Ovary (tissue), 9 donors: Measurements from ENCODE around the gene TMEM45B. TPM values are rescaled to one million over a fixed set of nuclear protein-coding genes. Genes with fewer than 3 reads are reported as not detected.
A peak's percentile ranks its signal among the peaks of the same experiment; 100 is the strongest.

Experiments used
- DNase-seq, 5 donors: peaks; one replicate each; pipeline ENCODE4 v3.0.0-alpha.2; 2019 to 2020
- H3K27ac ChIP-seq, 2 donors: fragments of 200-600 bp; one replicate each; pipeline versions ENCODE4 v1.5.1 to v1.8.0; 2019 to 2022
- H3K27me3 ChIP-seq: fragments of 200-600 bp; one replicate; pipeline ENCODE4 v1.8.0; 2022
- H3K36me3 ChIP-seq: fragments of 200-600 bp; sonication (generic); one replicate; pipeline ENCODE4 v1.5.1; 2019
- H3K4me1 ChIP-seq: one replicate; pipeline ENCODE4 v1.8.1; 2013; ENCODE audit warnings: mild to moderate bottlenecking, moderate library complexity; ENCODE audit not compliant: insufficient read depth
- H3K4me3 ChIP-seq: fragments of 200-600 bp; sonication (generic); one replicate; pipeline ENCODE4 v1.5.1; 2017
- H3K9me3 ChIP-seq, 2 donors: fragments of 200-600 bp in 1 of 2; sonication (generic) in 1 of 2; one replicate each; pipeline versions ENCODE4 v1.5.1 to v1.8.1; 2013 to 2019; ENCODE audit warnings: mild to moderate bottlenecking in 1 of 2, moderate library complexity in 1 of 2
- CTCF ChIP-seq, 3 donors: fragments of 450-650 bp in 2 of 3; fragments of 200-600 bp in 1 of 3; IDR thresholded peaks; one replicate each; pipeline versions ENCODE4 v1.5.1 to v1.8.0; 2016 to 2022; ENCODE audit warnings: antibody characterized with exemption in 3 of 3, mild to moderate bottlenecking in 1 of 3
- EP300 ChIP-seq: sonication (generic); formaldehyde crosslinking; IDR thresholded peaks from one replicate; pipeline ENCODE4 v1.6.1; 2017; ENCODE audit warnings: antibody characterized with exemption
- POLR2A ChIP-seq: fragments of 450-650 bp; IDR thresholded peaks from one replicate; pipeline ENCODE4 v1.6.1; 2017; ENCODE audit warnings: antibody characterized with exemption, mild to moderate bottlenecking, moderate library complexity
- WGBS, 3 donors: extraction: QIAGEN DNeasy Blood & Tissue Kit in 1 of 3; methylation state at CpG; one replicate each; pipeline versions ENCODE4 v1.1.5 to v1.1.7; 2013 to 2017; 5-methylcytosine and 5-hydroxymethylcytosine counted together
- intact Hi-C, 4 donors: fragments of 100-400 bp; cut with DNase I; formaldehyde crosslinking; loops; one replicate each; pipeline versions ENCODE4 v1.11.0 to v1.15.1; 2022 to 2023
- polyA plus RNA-seq, 2 donors: library from polyadenylated mRNA; stranded (reverse); fragments of 200-250 nt in 1 of 2; fragments of 350-450 nt in 1 of 2; fragmentation: Illumina TruSeq in 1 of 2; extraction: RNeasy Lipid Tissue Mini Kit (QIAGEN cat#74804) in 1 of 2; gene quantifications; one replicate each; pipeline ENCODE4 v1.2.3, GENCODE V29; 2013 to 2014
- small RNA-seq: library from RNA; depleted of rRNA; stranded (forward); fragments of <200 nt; gene quantifications from one replicate; pipeline ENCODE3, GENCODE V24; 2016
- total RNA-seq, 7 donors: library from RNA; depleted of rRNA in 2 of 7; stranded (reverse); fragments of >200 nt in 2 of 7; fragmentation: NEBNext Ultra II Directional in 3 of 7; extraction: Animal tissue kit (Norgen Biotek cat#: 25700) in 3 of 7; gene quantifications; one replicate each; pipeline versions ENCODE4 v1.1.0 to v1.2.4, GENCODE V29; 2016 to 2023
- donor health status: DM: no; HTN: no; CAD: no; lungs with moderate emphysema.
- donor health status: DM: no; HTN: no; CAD: no.
- donor health status: Bipolar disorder and iron deficiency.
- donor health status: DM: yes; HTN: yes; CAD: no.
- donor health status: DM: no; HTN: no; CAD: no.
- donor health status: DM: yes; HTN: yes; CAD: no.

Gene TMEM45B
- total and polyA plus RNA-seq, 9 donors = 0.10 to 10.8 (median 0.54) TPM; not detected in 3

GRCh38 chr11:129894278-129895125 is 78.9 kb downstream of the TMEM45B start:
- intact Hi-C loops = no loop called here
- DNase-seq = no peak
- H3K4me3 ChIP-seq = peak overlapping the region; percentile 79
- H3K9me3 ChIP-seq = no peaks in the 10 kb centered on the region
- peaks cover 4% of the 10 kb centered on the region for H3K4me1 ChIP-seq
- no peaks in the 10 kb centered on the region for H3K36me3 ChIP-seq
- peak overlapping the region; percentile 18 to 28 for H3K27ac ChIP-seq
- H3K27me3 ChIP-seq = no peaks in the 10 kb centered on the region
- no peak for TF ChIP-seq EP300
- TF ChIP-seq POLR2A = no peak
- no peak for TF ChIP-seq CTCF (IDR thresholded peaks at IDR 0.05)
- 17 to 23% (median 23%) methylated on average over 13 of the region's 13 CpGs for WGBS, 3 donors

- 1% methylated on average over 56 to 77 of the region's 77 CpGs for WGBS, 3 donors
- intact Hi-C loops = no loop called here
- Histone ChIP-seq H3K4me3 (peak within 1 kb of the TSS; percentile 79), H3K27ac (peak within 1 kb of the TSS; percentile 18 to 28), H3K27me3 (no peaks in the 10 kb centered on the region), H3K36me3 (no peaks in the 10 kb centered on the region), H3K4me1 (peaks cover 4% of the 10 kb centered on the region), H3K9me3 (no peaks in the 10 kb centered on the region)
- peak; percentile 80 to 94 (median 89) for DNase-seq
- TF ChIP-seq POLR2A = peak; percentile 25
- no peak for TF ChIP-seq EP300
Measured at GRCh38 chr11:129895126-129896041, 79.7 kb downstream of the TMEM45B start, which contains the start of gene NFRKB. Gene NFRKB, minus strand, starts transcription at chr11:129895578. Its CDS starts 2,729 bp downstream, at chr11:129892849.

GRCh38 chr11:129896062-129896461 is 80.4 kb downstream of the TMEM45B start:
- peak overlapping the region; percentile 79 for H3K4me3 ChIP-seq
- H3K27me3 ChIP-seq = no peaks in the 10 kb centered on the region
- no peaks in the 10 kb centered on the region for H3K36me3 ChIP-seq
- WGBS, 3 donors = 49 to 61% (median 52%) methylated on average over 9 of the region's 9 CpGs
- no peak for DNase-seq
- intact Hi-C loops = no loop called here
- no peak overlapping the region for H3K27ac ChIP-seq
- H3K9me3 ChIP-seq = no peaks in the 10 kb centered on the region
- peaks cover 4% of the 10 kb centered on the region for H3K4me1 ChIP-seq
- TF ChIP-seq CTCF (IDR thresholded peaks at IDR 0.05) = no peak
- no peak for TF ChIP-seq POLR2A
- no peak for TF ChIP-seq EP300

- Histone ChIP-seq H3K27me3 (no peaks in the 10 kb centered on the region), H3K9me3 (no peaks in the 10 kb centered on the region), H3K4me1 (no peaks in the 10 kb centered on the region), H3K4me3 (no peak overlapping the region), H3K36me3 (no peaks in the 10 kb centered on the region), H3K27ac (no peak overlapping the region)
- WGBS, 3 donors = 96 to 97% (median 96%) methylated on average over 8 of the region's 8 CpGs
- TF ChIP-seq CTCF (IDR thresholded peaks at IDR 0.05) (no peak), EP300 (no peak), POLR2A (no peak)
- intact Hi-C loops = no loop called here
- no peak for DNase-seq
Measured at GRCh38 chr11:129905402-129905801, 89.8 kb downstream of the TMEM45B start.

Small RNAs within 50 kb of the gene (small RNA-seq; reads per million reads assigned to genes)
- not detected for gene AP003327.1

Other genes starting within 250 kb of the TMEM45B start
- 10 to 100 TPM; 19.7 to 33.9 (median 27.7) TPM for gene NFRKB, start 79.7 kb downstream of the TMEM45B start, total RNA-seq
- gene NFRKB, start 79.7 kb downstream of the TMEM45B start, polyA plus RNA-seq = 10 to 100 TPM; 15.3 to 15.5 TPM
- gene PRDM10, start 187.0 kb downstream of the TMEM45B start, total RNA-seq = 1 to 10 TPM; 5.4 to 9.4 (median 8.2) TPM
- gene PRDM10, start 187.0 kb downstream of the TMEM45B start, polyA plus RNA-seq = 1 to 10 TPM; 2.5 to 3.4 TPM